ENCODE results near the gene FGF14.

DNA sequence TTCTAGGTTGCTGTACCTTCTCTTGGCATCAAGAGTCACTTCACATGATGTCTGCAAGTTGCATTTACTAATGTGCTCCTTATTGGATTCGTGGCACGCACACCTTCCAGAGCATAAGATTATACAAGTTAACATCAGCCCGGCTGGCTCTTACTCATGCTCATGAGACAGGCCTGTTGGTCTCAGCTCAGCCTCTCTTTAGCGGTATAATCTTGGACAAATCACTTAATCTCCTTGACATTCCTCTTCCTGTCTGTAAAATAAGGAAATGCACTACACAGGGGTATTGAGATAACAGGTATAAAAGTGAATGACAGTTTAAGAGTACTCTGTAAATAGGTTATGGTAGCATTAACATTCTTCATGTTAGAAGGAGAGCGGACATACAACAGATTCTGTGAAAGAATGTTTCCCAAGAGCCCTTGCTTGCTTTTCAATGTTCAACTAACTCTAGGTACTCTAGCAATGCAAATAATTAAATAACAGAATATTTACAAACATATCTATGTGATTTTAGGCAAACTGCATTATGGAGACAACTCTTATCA, 181.1 kb downstream of the FGF14 start:
- TF ChIP-seq CTCF (IDR thresholded peaks at IDR 0.05; ENCODE audit: poor library complexity), result no peak
- no peak for TF ChIP-seq EZH2phosphoT487 (IDR thresholded peaks at IDR 0.05; ENCODE audit: low read depth, severe bottlenecking, unreplicated experiment)
- no peak for TF ChIP-seq EZH2 (IDR thresholded peaks at IDR 0.05; ENCODE audit: borderline replicate concordance)
